BJ (cell line): ENCODE data around the gene UQCC5. TPM values are rescaled to one million over a fixed set of nuclear protein-coding genes. Genes with fewer than 3 reads are reported as not detected.

Experiments used
- CTCF ChIA-PET: fragments of 350-600 bp; formaldehyde crosslinking; extraction: SDS; loops from one replicate; lab custom pipeline; 2021; ENCODE audit warnings: antibody characterized with exemption, inconsistent platforms; lab: Yijun Ruan, JAX
- POLR2A ChIA-PET: fragments of 300-600 bp; sonication (Branson Sonifier 250); formaldehyde crosslinking; extraction: SDS; loops from one replicate; lab custom pipeline; 2021; ENCODE audit warnings: antibody characterized with exemption; lab: Charles Lee
- DNase-seq: peaks from one replicate; pipeline ENCODE4 v3.0.0-alpha.2; 2011; ENCODE audit warnings: low read depth
- H3K27me3 ChIP-seq: 2 replicates; pipeline ENCODE4 v1.6.0; 2011; ENCODE audit warnings: low read length; ENCODE audit not compliant: control insufficient read depth, insufficient read depth
- H3K36me3 ChIP-seq: 2 replicates; pipeline ENCODE4 v1.5.1; 2011; ENCODE audit warnings: low read length; ENCODE audit not compliant: control insufficient read depth, insufficient read depth
- H3K4me3 ChIP-seq: 2 replicates; pipeline ENCODE4 v1.5.1; 2011; ENCODE audit warnings: low read depth, mild to moderate bottlenecking, control low read depth, low read length
- polyA minus RNA-seq: library from RNA; depleted of rRNA, polyadenylated mRNA; stranded (reverse); fragments of >200 nt; gene quantifications from 2 replicates; pipeline ENCODE4 v1.2.3, GENCODE V29; 2011; rRNA and poly(A)+ RNA removed
- polyA plus RNA-seq: library from polyadenylated mRNA; depleted of rRNA; stranded (reverse); fragments of >200 nt; gene quantifications from 2 replicates; pipeline ENCODE4 v1.2.3, GENCODE V29; 2011; rRNA removed
- TF ChIP-seq, protein P1 (sequence below): IDR thresholded peaks from 2 replicates; pipeline ENCODE4 v1.5.1; 2011; ENCODE audit warnings: low read depth, mild to moderate bottlenecking, control low read depth, inconsistent platforms, low read length, moderate library complexity; ENCODE audit not compliant: insufficient read depth

UQCC5 gene
- 11.9 and 12.3 TPM in 2 replicates for polyA plus RNA-seq
- 5.4 and 6.2 TPM in 2 replicates for polyA minus RNA-seq

- DNase-seq, result peak; percentile 91
- TF ChIP-seq, protein P1, sequence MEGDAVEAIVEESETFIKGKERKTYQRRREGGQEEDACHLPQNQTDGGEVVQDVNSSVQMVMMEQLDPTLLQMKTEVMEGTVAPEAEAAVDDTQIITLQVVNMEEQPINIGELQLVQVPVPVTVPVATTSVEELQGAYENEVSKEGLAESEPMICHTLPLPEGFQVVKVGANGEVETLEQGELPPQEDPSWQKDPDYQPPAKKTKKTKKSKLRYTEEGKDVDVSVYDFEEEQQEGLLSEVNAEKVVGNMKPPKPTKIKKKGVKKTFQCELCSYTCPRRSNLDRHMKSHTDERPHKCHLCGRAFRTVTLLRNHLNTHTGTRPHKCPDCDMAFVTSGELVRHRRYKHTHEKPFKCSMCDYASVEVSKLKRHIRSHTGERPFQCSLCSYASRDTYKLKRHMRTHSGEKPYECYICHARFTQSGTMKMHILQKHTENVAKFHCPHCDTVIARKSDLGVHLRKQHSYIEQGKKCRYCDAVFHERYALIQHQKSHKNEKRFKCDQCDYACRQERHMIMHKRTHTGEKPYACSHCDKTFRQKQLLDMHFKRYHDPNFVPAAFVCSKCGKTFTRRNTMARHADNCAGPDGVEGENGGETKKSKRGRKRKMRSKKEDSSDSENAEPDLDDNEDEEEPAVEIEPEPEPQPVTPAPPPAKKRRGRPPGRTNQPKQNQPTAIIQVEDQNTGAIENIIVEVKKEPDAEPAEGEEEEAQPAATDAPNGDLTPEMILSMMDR, result peak; percentile 36
- Histone ChIP-seq H3K4me3 (peak within 1 kb of the TSS; percentile 78), H3K27me3 (no peaks in the 10 kb centered on the region), H3K36me3 (no peaks in the 10 kb centered on the region)
- POLR2A ChIA-PET, result interaction anchor here (0.6 to 1.0 kb wide), 2 partner anchors 109 to 159 kb away, joined by 4 to 23 read pairs; no protein-coding TSS in a partner anchor
- CTCF ChIA-PET, result interaction anchor here (1.3 kb wide), 1 partner anchor 109 kb away, joined by 3 read pairs; no protein-coding TSS in a partner anchor
Observed at GRCh38 chr3:52536369-52537164, at the start of gene UQCC5. Gene UQCC5 (plus strand): TSS chr3:52536605. CDS start chr3:52536756, 151 bp downstream.

- Histone ChIP-seq H3K36me3 (peaks cover 74% of the 10 kb centered on the region), H3K4me3 (no peak overlapping the region), H3K27me3 (no peaks in the 10 kb centered on the region)
- TF ChIP-seq, protein P1, result no peak
- POLR2A ChIA-PET, result no interaction called here
- CTCF ChIA-PET, result interaction anchor here (1.5 kb wide), 1 partner anchor 40 kb away, joined by 4 read pairs; no protein-coding TSS in a partner anchor
- DNase-seq, result no peak
Observed at GRCh38 chr3:52487050-52487787, 49.2 kb upstream of the UQCC5 start.

DNA sequence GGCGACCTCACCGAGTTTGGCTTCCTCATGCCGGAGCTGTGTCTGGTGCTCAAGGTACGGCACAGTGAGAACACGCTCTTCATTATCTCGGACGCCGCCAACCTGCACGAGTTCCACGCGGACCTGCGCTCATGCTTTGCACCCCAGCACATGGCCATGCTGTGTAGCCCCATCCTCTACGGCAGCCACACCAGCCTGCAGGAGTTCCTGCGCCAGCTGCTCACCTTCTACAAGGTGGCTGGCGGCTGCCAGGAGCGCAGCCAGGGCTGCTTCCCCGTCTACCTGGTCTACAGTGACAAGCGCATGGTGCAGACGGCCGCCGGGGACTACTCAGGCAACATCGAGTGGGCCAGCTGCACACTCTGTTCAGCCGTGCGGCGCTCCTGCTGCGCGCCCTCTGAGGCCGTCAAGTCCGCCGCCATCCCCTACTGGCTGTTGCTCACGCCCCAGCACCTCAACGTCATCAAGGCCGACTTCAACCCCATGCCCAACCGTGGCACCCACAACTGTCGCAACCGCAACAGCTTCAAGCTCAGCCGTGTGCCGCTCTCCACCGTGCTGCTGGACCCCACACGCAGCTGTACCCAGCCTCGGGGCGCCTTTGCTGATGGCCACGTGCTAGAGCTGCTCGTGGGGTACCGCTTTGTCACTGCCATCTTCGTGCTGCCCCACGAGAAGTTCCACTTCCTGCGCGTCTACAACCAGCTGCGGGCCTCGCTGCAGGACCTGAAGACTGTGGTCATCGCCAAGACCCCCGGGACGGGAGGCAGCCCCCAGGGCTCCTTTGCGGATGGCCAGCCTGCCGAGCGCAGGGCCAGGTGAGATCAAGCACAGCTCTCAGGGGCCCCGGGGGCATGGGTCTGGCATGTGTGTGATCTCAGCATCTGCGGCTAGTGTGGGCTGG lies 48.4 kb upstream of the UQCC5 start:
- Histone ChIP-seq H3K27me3 (no peaks in the 10 kb centered on the region), H3K4me3 (no peak overlapping the region), H3K36me3 (peaks cover 71% of the 10 kb centered on the region)
- CTCF ChIA-PET, result interaction anchor here (1.5 to 1.9 kb wide), 2 partner anchors 16 to 40 kb away, joined by 4 to 6 read pairs; no protein-coding TSS in a partner anchor
- POLR2A ChIA-PET, result no interaction called here
- no peak for DNase-seq
- TF ChIP-seq, protein P1, result no peak

DNA sequence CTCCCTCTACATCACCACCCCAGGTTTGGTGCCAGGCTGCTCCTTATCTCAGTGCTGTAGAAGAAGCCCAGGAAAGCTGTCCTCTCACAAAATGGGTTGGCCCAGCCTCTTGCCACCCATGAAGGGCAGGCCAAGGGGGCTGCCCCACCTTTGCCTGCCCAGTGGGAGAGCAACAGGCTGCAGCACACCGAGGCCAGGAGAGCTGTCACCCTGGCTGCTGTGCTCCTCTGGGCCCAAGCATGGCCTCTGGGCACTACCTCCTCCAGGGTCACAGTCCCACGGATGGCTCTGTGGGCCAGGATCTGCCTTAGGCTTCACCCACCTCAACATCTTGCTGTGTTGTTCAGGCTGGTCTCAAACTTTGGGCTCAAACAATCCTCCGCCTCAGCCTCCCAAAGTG lies 47.7 kb upstream of the UQCC5 start:
- DNase-seq, result no peak
- TF ChIP-seq, protein P1, result no peak
- no peak overlapping the region for H3K4me3 ChIP-seq
- no peaks in the 10 kb centered on the region for H3K27me3 ChIP-seq
- ChIA-PET POLR2A (no interaction called here), CTCF (interaction anchor here (1.5 to 1.9 kb wide), 2 partner anchors 17 to 41 kb away, joined by 4 to 6 read pairs; no protein-coding TSS in a partner anchor)
- H3K36me3 ChIP-seq, result peaks cover 78% of the 10 kb centered on the region
